ENCODE results near the gene POC1B.
A peak's percentile ranks its signal among the peaks of the same experiment; 100 is the strongest.

POC1B gene

GRCh38 chr12:89456565-89456964 lies 69.3 kb downstream of the POC1B start:
- ATAC-seq (replicated peaks) (no peak), DNase-seq (no peak)
- Mint-ChIP-seq H3K9me3 (no peaks in the 10 kb centered on the region), H3K4me3 (no peak overlapping the region), H3K27me3 (no peaks in the 10 kb centered on the region), H3K4me1 (ENCODE audit: low read depth in 2 of 2) (peaks cover 14 to 23% of the 10 kb centered on the region in 2 donors), H3K36me3 (ENCODE audit: insufficient read depth) (no peaks in the 10 kb centered on the region), H3K27ac (peak overlapping the region; percentile 38 to 87)

- H3K36me3 Mint-ChIP-seq (ENCODE audit: insufficient read depth), result no peaks in the 10 kb centered on the region
Measured at GRCh38 chr12:89454080-89454848, 71.6 kb downstream of the POC1B start.

GRCh38 chr12:89453121-89453978 lies 72.5 kb downstream of the POC1B start:
- Mint-ChIP-seq H3K27me3 (no peaks in the 10 kb centered on the region), H3K4me3 (no peak overlapping the region), H3K9me3 (no peaks in the 10 kb centered on the region), H3K27ac (no peak overlapping the region), H3K4me1 (ENCODE audit: low read depth in 2 of 2) (peaks cover 14 to 27% of the 10 kb centered on the region in 2 donors), H3K36me3 (ENCODE audit: insufficient read depth) (no peaks in the 10 kb centered on the region)
- ATAC-seq (replicated peaks) (no peak), DNase-seq (no peak)

More at GRCh38 chr12:89454080-89454848, 71.6 kb downstream of the POC1B start:
- H3K27me3 Mint-ChIP-seq, result no peaks in the 10 kb centered on the region
- peaks cover 14 to 27% of the 10 kb centered on the region in 2 donors for H3K4me1 Mint-ChIP-seq (ENCODE audit: low read depth in 2 of 2)
- no peak overlapping the region for H3K27ac Mint-ChIP-seq
- DNase-seq (no peak), ATAC-seq (replicated peaks) (no peak)
- H3K4me3 Mint-ChIP-seq, result no peak overlapping the region
- no peaks in the 10 kb centered on the region for H3K9me3 Mint-ChIP-seq

- Mint-ChIP-seq H3K27ac (peak overlapping the region in 1 of 2 donors; percentile 62), H3K4me3 (no peak overlapping the region), H3K36me3 (ENCODE audit: insufficient read depth) (no peaks in the 10 kb centered on the region), H3K9me3 (no peaks in the 10 kb centered on the region), H3K4me1 (ENCODE audit: low read depth in 2 of 2) (peaks cover 10 to 24% of the 10 kb centered on the region in 2 donors), H3K27me3 (no peaks in the 10 kb centered on the region)
- ATAC-seq (replicated peaks), result no peak
- DNase-seq, result no peak
Measured at GRCh38 chr12:89451841-89452251, 74.0 kb downstream of the POC1B start.

- H3K27me3 Mint-ChIP-seq, result no peaks in the 10 kb centered on the region
- H3K27ac Mint-ChIP-seq, result peak overlapping the region in 1 of 2 donors; percentile 62
- DNase-seq, result no peak
- peaks cover 7 to 21% of the 10 kb centered on the region in 2 donors for H3K4me1 Mint-ChIP-seq (ENCODE audit: low read depth in 2 of 2)
- H3K4me3 Mint-ChIP-seq, result no peak overlapping the region
- H3K9me3 Mint-ChIP-seq, result no peaks in the 10 kb centered on the region
- no peaks in the 10 kb centered on the region for H3K36me3 Mint-ChIP-seq (ENCODE audit: insufficient read depth)
- ATAC-seq (replicated peaks), result no peak
Measured at GRCh38 chr12:89450907-89451306, 74.9 kb downstream of the POC1B start.

GRCh38 chr12:89448951-89449371 lies 76.9 kb downstream of the POC1B start:
- Mint-ChIP-seq H3K36me3 (ENCODE audit: insufficient read depth) (no peaks in the 10 kb centered on the region), H3K4me3 (no peak overlapping the region), H3K27ac (no peak overlapping the region), H3K4me1 (ENCODE audit: low read depth in 2 of 2) (peaks cover 3 to 16% of the 10 kb centered on the region in 2 donors), H3K9me3 (no peaks in the 10 kb centered on the region), H3K27me3 (no peaks in the 10 kb centered on the region)
- ATAC-seq (replicated peaks) (no peak), DNase-seq (no peak)

- DNase-seq, result no peak
Measured at GRCh38 chr12:89448526-89448925, 77.3 kb downstream of the POC1B start.

GRCh38 chr12:89439941-89440340 lies 85.9 kb downstream of the POC1B start:
- Mint-ChIP-seq H3K27me3 (no peaks in the 10 kb centered on the region), H3K4me1 (ENCODE audit: low read depth in 2 of 2) (peaks cover 17 to 18% of the 10 kb centered on the region in 2 donors), H3K36me3 (ENCODE audit: insufficient read depth) (peaks cover 3% of the 10 kb centered on the region), H3K4me3 (no peak overlapping the region), H3K27ac (no peak overlapping the region), H3K9me3 (no peaks in the 10 kb centered on the region)
- DNase-seq, result no peak
- ATAC-seq (replicated peaks), result no peak

More at GRCh38 chr12:89448526-89448925, 77.3 kb downstream of the POC1B start:
- Mint-ChIP-seq H3K9me3 (no peaks in the 10 kb centered on the region), H3K27me3 (no peaks in the 10 kb centered on the region), H3K27ac (no peak overlapping the region), H3K4me3 (no peak overlapping the region), H3K36me3 (ENCODE audit: insufficient read depth) (no peaks in the 10 kb centered on the region), H3K4me1 (ENCODE audit: low read depth in 2 of 2) (peaks cover 3 to 16% of the 10 kb centered on the region in 2 donors)
- no peak for ATAC-seq (replicated peaks)

- Mint-ChIP-seq H3K27ac (no peak overlapping the region), H3K27me3 (no peaks in the 10 kb centered on the region), H3K4me3 (no peak overlapping the region), H3K36me3 (ENCODE audit: insufficient read depth) (peaks cover 3% of the 10 kb centered on the region), H3K9me3 (no peaks in the 10 kb centered on the region), H3K4me1 (ENCODE audit: low read depth in 2 of 2) (peaks cover 13 to 21% of the 10 kb centered on the region in 2 donors)
- DNase-seq (no peak), ATAC-seq (replicated peaks) (no peak)
Measured at GRCh38 chr12:89437231-89437630, 88.6 kb downstream of the POC1B start.

GRCh38 chr12:89436062-89436461 lies 89.8 kb downstream of the POC1B start:
- Mint-ChIP-seq H3K4me1 (ENCODE audit: low read depth in 2 of 2) (peaks cover 5 to 12% of the 10 kb centered on the region in 2 donors), H3K9me3 (no peaks in the 10 kb centered on the region), H3K36me3 (ENCODE audit: insufficient read depth) (peaks cover 3% of the 10 kb centered on the region), H3K27me3 (no peaks in the 10 kb centered on the region), H3K4me3 (no peak overlapping the region), H3K27ac (no peak overlapping the region)
- ATAC-seq (replicated peaks) (no peak), DNase-seq (no peak)

GRCh38 chr12:89433634-89434033 lies 92.2 kb downstream of the POC1B start:
- Mint-ChIP-seq H3K4me3 (no peak overlapping the region), H3K27me3 (no peaks in the 10 kb centered on the region), H3K36me3 (ENCODE audit: insufficient read depth) (peaks cover 3% of the 10 kb centered on the region), H3K9me3 (no peaks in the 10 kb centered on the region), H3K4me1 (ENCODE audit: low read depth in 2 of 2) (peaks cover 9 to 23% of the 10 kb centered on the region in 2 donors), H3K27ac (no peak overlapping the region)
- ATAC-seq (replicated peaks), result no peak
- no peak for DNase-seq

GRCh38 chr12:89432396-89432795 lies 93.5 kb downstream of the POC1B start:
- no peak overlapping the region for H3K4me3 Mint-ChIP-seq
- H3K4me1 Mint-ChIP-seq (ENCODE audit: low read depth in 2 of 2), result peaks cover 20 to 36% of the 10 kb centered on the region in 2 donors
- no peaks in the 10 kb centered on the region for H3K9me3 Mint-ChIP-seq
- DNase-seq (no peak), ATAC-seq (replicated peaks) (no peak)
- no peaks in the 10 kb centered on the region for H3K36me3 Mint-ChIP-seq (ENCODE audit: insufficient read depth)
- H3K27me3 Mint-ChIP-seq, result no peaks in the 10 kb centered on the region
- H3K27ac Mint-ChIP-seq, result peak overlapping the region in 1 of 2 donors; percentile 59

- ATAC-seq (replicated peaks) (no peak), DNase-seq (no peak)
- peaks cover 23 to 43% of the 10 kb centered on the region in 2 donors for H3K4me1 Mint-ChIP-seq (ENCODE audit: low read depth in 2 of 2)
- H3K36me3 Mint-ChIP-seq (ENCODE audit: insufficient read depth), result no peaks in the 10 kb centered on the region
- H3K4me3 Mint-ChIP-seq, result no peak overlapping the region
- no peaks in the 10 kb centered on the region for H3K27me3 Mint-ChIP-seq
- H3K27ac Mint-ChIP-seq, result peak overlapping the region; percentile 53 to 91
- no peaks in the 10 kb centered on the region for H3K9me3 Mint-ChIP-seq
Measured at GRCh38 chr12:89429528-89429927, 96.3 kb downstream of the POC1B start.

All from effector memory CD8-positive, alpha-beta T cell (primary cell).